Thyroid gland (tissue), 4 donors: Measurements from ENCODE around the gene FAT2.

Experiments used
- CTCF ChIP-seq, 6 experiments: fragments of 200-600 bp in 3 of 6; fragments of 450-650 bp in 3 of 6; sonication (generic) in 3 of 6; IDR thresholded peaks; one replicate each; pipeline ENCODE4 v1.5.1; 2016 to 2019; ENCODE audit warnings: antibody characterized with exemption in 6 of 6, mild to moderate bottlenecking in 2 of 6, inconsistent platforms in 1 of 6, moderate library complexity in 1 of 6
- POLR2A ChIP-seq, 2 donors: fragments of 450-650 bp; IDR thresholded peaks; one replicate each; pipeline ENCODE4 v1.6.1; 2017; ENCODE audit warnings: antibody characterized with exemption in 2 of 2, mild to moderate bottlenecking in 2 of 2, moderate library complexity in 1 of 2

- no peak for TF ChIP-seq CTCF (IDR thresholded peaks at IDR 0.05)
- TF ChIP-seq POLR2A (IDR thresholded peaks at IDR 0.05), result no peak
Measured at GRCh38 chr5:151591144-151591819, at the start of gene FAT2.
